Measurements from ENCODE around the gene ADAM12.

The ADAM12 gene

GRCh38 chr10:126006906-126007305 lies 381.4 kb downstream of the ADAM12 start:
- no peak for FAIRE-seq
- TF ChIP-seq POLR2AphosphoS5 (IDR thresholded peaks at IDR 0.05; ENCODE audit: low read depth, low read length) (no peak), TAF1 (IDR thresholded peaks at IDR 0.05; ENCODE audit: low read depth, low read length) (no peak), POLR2A (IDR thresholded peaks at IDR 0.05; ENCODE audit: low read depth, low read length) (no peak), PAX5 (IDR thresholded peaks at IDR 0.05; ENCODE audit: insufficient read depth, low read length, severe bottlenecking) (no peak), POU2F2 (IDR thresholded peaks at IDR 0.05; ENCODE audit: low read depth, low read length) (no peak), SPI1 (IDR thresholded peaks at IDR 0.05; ENCODE audit: low read depth, low read length) (no peak)
- DNase-seq (ENCODE audit: insufficient read length, low spot score), result no peak

- FAIRE-seq (no peak), DNase-seq (ENCODE audit: insufficient read length, low spot score) (no peak)
- TF ChIP-seq PAX5 (IDR thresholded peaks at IDR 0.05; ENCODE audit: insufficient read depth, low read length, severe bottlenecking), result no peak
- TF ChIP-seq TAF1 (IDR thresholded peaks at IDR 0.05; ENCODE audit: low read depth, low read length), result no peak
- TF ChIP-seq POU2F2 (IDR thresholded peaks at IDR 0.05; ENCODE audit: low read depth, low read length), result no peak
- no peak for TF ChIP-seq POLR2AphosphoS5 (IDR thresholded peaks at IDR 0.05; ENCODE audit: low read depth, low read length)
- no peak for TF ChIP-seq POLR2A (IDR thresholded peaks at IDR 0.05; ENCODE audit: low read depth, low read length)
- TF ChIP-seq SPI1 (IDR thresholded peaks at IDR 0.05; ENCODE audit: low read depth, low read length), result no peak
Measured at GRCh38 chr10:126006264-126006663, 382.0 kb downstream of the ADAM12 start.

GRCh38 chr10:126004752-126005151 lies 383.5 kb downstream of the ADAM12 start:
- TF ChIP-seq POLR2AphosphoS5 (IDR thresholded peaks at IDR 0.05; ENCODE audit: low read depth, low read length) (no peak), POU2F2 (IDR thresholded peaks at IDR 0.05; ENCODE audit: low read depth, low read length) (no peak), TAF1 (IDR thresholded peaks at IDR 0.05; ENCODE audit: low read depth, low read length) (no peak), POLR2A (IDR thresholded peaks at IDR 0.05; ENCODE audit: low read depth, low read length) (no peak), PAX5 (IDR thresholded peaks at IDR 0.05; ENCODE audit: insufficient read depth, low read length, severe bottlenecking) (no peak), SPI1 (IDR thresholded peaks at IDR 0.05; ENCODE audit: low read depth, low read length) (no peak)
- FAIRE-seq, result no peak
- no peak for DNase-seq (ENCODE audit: insufficient read length, low spot score)

- no peak for TF ChIP-seq SPI1 (IDR thresholded peaks at IDR 0.05; ENCODE audit: low read depth, low read length)
- TF ChIP-seq POU2F2 (IDR thresholded peaks at IDR 0.05; ENCODE audit: low read depth, low read length), result no peak
- no peak for TF ChIP-seq POLR2AphosphoS5 (IDR thresholded peaks at IDR 0.05; ENCODE audit: low read depth, low read length)
- TF ChIP-seq TAF1 (IDR thresholded peaks at IDR 0.05; ENCODE audit: low read depth, low read length), result no peak
- TF ChIP-seq PAX5 (IDR thresholded peaks at IDR 0.05; ENCODE audit: insufficient read depth, low read length, severe bottlenecking), result no peak
- no peak for TF ChIP-seq POLR2A (IDR thresholded peaks at IDR 0.05; ENCODE audit: low read depth, low read length)
- DNase-seq (ENCODE audit: insufficient read length, low spot score) (no peak), FAIRE-seq (no peak)
Measured at GRCh38 chr10:126001576-126001975, 386.7 kb downstream of the ADAM12 start.

- no peak for TF ChIP-seq TAF1 (IDR thresholded peaks at IDR 0.05; ENCODE audit: low read depth, low read length)
- DNase-seq (ENCODE audit: insufficient read length, low spot score) (no peak), FAIRE-seq (no peak)
Measured at GRCh38 chr10:125999694-126000093, 388.6 kb downstream of the ADAM12 start.

GRCh38 chr10:125997586-125997985 lies 390.7 kb downstream of the ADAM12 start:
- TF ChIP-seq SPI1 (IDR thresholded peaks at IDR 0.05; ENCODE audit: low read depth, low read length), result no peak
- TF ChIP-seq POLR2A (IDR thresholded peaks at IDR 0.05; ENCODE audit: low read depth, low read length), result no peak
- TF ChIP-seq TAF1 (IDR thresholded peaks at IDR 0.05; ENCODE audit: low read depth, low read length), result no peak
- no peak for TF ChIP-seq POU2F2 (IDR thresholded peaks at IDR 0.05; ENCODE audit: low read depth, low read length)
- no peak for TF ChIP-seq POLR2AphosphoS5 (IDR thresholded peaks at IDR 0.05; ENCODE audit: low read depth, low read length)
- no peak for TF ChIP-seq PAX5 (IDR thresholded peaks at IDR 0.05; ENCODE audit: insufficient read depth, low read length, severe bottlenecking)
- FAIRE-seq (no peak), DNase-seq (ENCODE audit: insufficient read length, low spot score) (no peak)

- TF ChIP-seq SPI1 (IDR thresholded peaks at IDR 0.05; ENCODE audit: low read depth, low read length) (no peak), PAX5 (IDR thresholded peaks at IDR 0.05; ENCODE audit: insufficient read depth, low read length, severe bottlenecking) (no peak), POLR2AphosphoS5 (IDR thresholded peaks at IDR 0.05; ENCODE audit: low read depth, low read length) (no peak), TAF1 (IDR thresholded peaks at IDR 0.05; ENCODE audit: low read depth, low read length) (no peak), POLR2A (IDR thresholded peaks at IDR 0.05; ENCODE audit: low read depth, low read length) (no peak), POU2F2 (IDR thresholded peaks at IDR 0.05; ENCODE audit: low read depth, low read length) (no peak)
- no peak for FAIRE-seq
- DNase-seq (ENCODE audit: insufficient read length, low spot score), result no peak
Measured at GRCh38 chr10:125995726-125996304, 392.5 kb downstream of the ADAM12 start.

GRCh38 chr10:125994601-125995000 lies 393.7 kb downstream of the ADAM12 start:
- DNase-seq (ENCODE audit: insufficient read length, low spot score) (no peak), FAIRE-seq (no peak)
- TF ChIP-seq TAF1 (IDR thresholded peaks at IDR 0.05; ENCODE audit: low read depth, low read length) (no peak), POLR2A (IDR thresholded peaks at IDR 0.05; ENCODE audit: low read depth, low read length) (no peak), PAX5 (IDR thresholded peaks at IDR 0.05; ENCODE audit: insufficient read depth, low read length, severe bottlenecking) (no peak), POU2F2 (IDR thresholded peaks at IDR 0.05; ENCODE audit: low read depth, low read length) (no peak), SPI1 (IDR thresholded peaks at IDR 0.05; ENCODE audit: low read depth, low read length) (no peak), POLR2AphosphoS5 (IDR thresholded peaks at IDR 0.05; ENCODE audit: low read depth, low read length) (no peak)

GRCh38 chr10:125992254-125992653 lies 396.0 kb downstream of the ADAM12 start:
- DNase-seq (ENCODE audit: insufficient read length, low spot score) (no peak), FAIRE-seq (no peak)
- TF ChIP-seq TAF1 (IDR thresholded peaks at IDR 0.05; ENCODE audit: low read depth, low read length), result no peak
- no peak for TF ChIP-seq PAX5 (IDR thresholded peaks at IDR 0.05; ENCODE audit: insufficient read depth, low read length, severe bottlenecking)
- no peak for TF ChIP-seq POLR2AphosphoS5 (IDR thresholded peaks at IDR 0.05; ENCODE audit: low read depth, low read length)
- no peak for TF ChIP-seq POU2F2 (IDR thresholded peaks at IDR 0.05; ENCODE audit: low read depth, low read length)
- TF ChIP-seq SPI1 (IDR thresholded peaks at IDR 0.05; ENCODE audit: low read depth, low read length), result no peak
- TF ChIP-seq POLR2A (IDR thresholded peaks at IDR 0.05; ENCODE audit: low read depth, low read length), result no peak

- no peak for FAIRE-seq
- DNase-seq (ENCODE audit: insufficient read length, low spot score), result no peak
- TF ChIP-seq POLR2AphosphoS5 (IDR thresholded peaks at IDR 0.05; ENCODE audit: low read depth, low read length) (no peak), PAX5 (IDR thresholded peaks at IDR 0.05; ENCODE audit: insufficient read depth, low read length, severe bottlenecking) (no peak), POU2F2 (IDR thresholded peaks at IDR 0.05; ENCODE audit: low read depth, low read length) (no peak), POLR2A (IDR thresholded peaks at IDR 0.05; ENCODE audit: low read depth, low read length) (no peak), SPI1 (IDR thresholded peaks at IDR 0.05; ENCODE audit: low read depth, low read length) (no peak), TAF1 (IDR thresholded peaks at IDR 0.05; ENCODE audit: low read depth, low read length) (no peak)
Measured at GRCh38 chr10:125991392-125991791, 396.9 kb downstream of the ADAM12 start.

Measured in GM12891 (cell line).